Vagina (tissue), 2 donors: ENCODE results near the gene PODXL2.

ENCODE experiments used
- CTCF ChIP-seq, 3 experiments: fragments of 450-650 bp in 2 of 3; fragments of 200-600 bp in 1 of 3; sonication (generic) in 1 of 3; IDR thresholded peaks; one replicate each; pipeline ENCODE4 v1.5.1; 2017 to 2019; ENCODE audit warnings: antibody characterized with exemption in 3 of 3, mild to moderate bottlenecking in 2 of 3, moderate library complexity in 2 of 3
- POLR2AphosphoS5 ChIP-seq, 2 donors: sonication (generic); formaldehyde crosslinking; IDR thresholded peaks; one replicate each; pipeline ENCODE4 v1.9.0; 2017; ENCODE audit warnings: antibody characterized with exemption in 2 of 2, mild to moderate bottlenecking in 2 of 2, low read depth in 1 of 2; ENCODE audit not compliant: insufficient read depth in 1 of 2

- TF ChIP-seq CTCF (IDR thresholded peaks at IDR 0.05) (no peak), POLR2AphosphoS5 (IDR thresholded peaks at IDR 0.05; ENCODE audit: insufficient read depth in 1 of 2, low read depth in 1 of 2) (no peak)
These were observed 64.4 kb downstream of the PODXL2 start for GRCh38 chr3:127693336-127693843.
